ENCODE measurements around the gene SH3BP4. TPM values are rescaled to one million over a fixed set of nuclear protein-coding genes. Genes with fewer than 3 reads are reported as not detected.

SH3BP4 gene
- total RNA-seq, 2 donors from 2014 or later: not detected

- Mint-ChIP-seq H3K4me3 (peak overlapping the region; percentile 34), H3K9me3 (no peaks in the 10 kb centered on the region), H3K4me1 (peaks cover 5% of the 10 kb centered on the region), H3K27ac (no peak overlapping the region), H3K27me3 (peaks cover 9% of the 10 kb centered on the region), H3K36me3 (ENCODE audit: low read depth) (no peaks in the 10 kb centered on the region)
- no peak for ATAC-seq (replicated peaks)
Observed at GRCh38 chr2:235045973-235046343, 94.1 kb downstream of the SH3BP4 start.

GRCh38 chr2:235046589-235046988, 94.8 kb downstream of the SH3BP4 start:
- no peak for ATAC-seq (replicated peaks)
- Mint-ChIP-seq H3K4me1 (peaks cover 5% of the 10 kb centered on the region), H3K27ac (no peak overlapping the region), H3K4me3 (no peak overlapping the region), H3K36me3 (ENCODE audit: low read depth) (no peaks in the 10 kb centered on the region), H3K9me3 (no peaks in the 10 kb centered on the region), H3K27me3 (peaks cover 9% of the 10 kb centered on the region)

GRCh38 chr2:235047171-235048160, 95.6 kb downstream of the SH3BP4 start:
- H3K4me1 Mint-ChIP-seq: peaks cover 5% of the 10 kb centered on the region
- no peak overlapping the region for H3K4me3 Mint-ChIP-seq
- ATAC-seq (replicated peaks): no peak
- no peak overlapping the region for H3K27ac Mint-ChIP-seq
- no peaks in the 10 kb centered on the region for H3K9me3 Mint-ChIP-seq
- H3K27me3 Mint-ChIP-seq: peaks cover 9% of the 10 kb centered on the region
- H3K36me3 Mint-ChIP-seq (ENCODE audit: low read depth): no peaks in the 10 kb centered on the region

GRCh38 chr2:235048549-235048948, 96.7 kb downstream of the SH3BP4 start:
- Mint-ChIP-seq H3K27ac (no peak overlapping the region), H3K27me3 (peaks cover 9% of the 10 kb centered on the region), H3K9me3 (no peaks in the 10 kb centered on the region), H3K4me3 (no peak overlapping the region), H3K4me1 (peaks cover 5% of the 10 kb centered on the region), H3K36me3 (ENCODE audit: low read depth) (no peaks in the 10 kb centered on the region)
- ATAC-seq (replicated peaks): no peak

GRCh38 chr2:235049069-235049468, 97.3 kb downstream of the SH3BP4 start:
- no peak for ATAC-seq (replicated peaks)
- no peak overlapping the region for H3K4me3 Mint-ChIP-seq
- H3K4me1 Mint-ChIP-seq: peaks cover 5% of the 10 kb centered on the region
- peaks cover 9% of the 10 kb centered on the region for H3K27me3 Mint-ChIP-seq
- no peak overlapping the region for H3K27ac Mint-ChIP-seq
- H3K36me3 Mint-ChIP-seq (ENCODE audit: low read depth): no peaks in the 10 kb centered on the region
- no peaks in the 10 kb centered on the region for H3K9me3 Mint-ChIP-seq

- H3K4me3 Mint-ChIP-seq: no peak overlapping the region
Observed at GRCh38 chr2:235049719-235050118, 97.9 kb downstream of the SH3BP4 start.

GRCh38 chr2:235050980-235051351, 99.1 kb downstream of the SH3BP4 start:
- ATAC-seq (replicated peaks): no peak
- no peaks in the 10 kb centered on the region for H3K36me3 Mint-ChIP-seq (ENCODE audit: low read depth)
- no peaks in the 10 kb centered on the region for H3K9me3 Mint-ChIP-seq

More at GRCh38 chr2:235049719-235050118, 97.9 kb downstream of the SH3BP4 start:
- Mint-ChIP-seq H3K36me3 (ENCODE audit: low read depth) (no peaks in the 10 kb centered on the region), H3K27me3 (peaks cover 12% of the 10 kb centered on the region), H3K9me3 (no peaks in the 10 kb centered on the region), H3K27ac (no peak overlapping the region), H3K4me1 (peaks cover 5% of the 10 kb centered on the region)
- no peak for ATAC-seq (replicated peaks)

GRCh38 chr2:235051436-235052260, 99.8 kb downstream of the SH3BP4 start:
- Mint-ChIP-seq H3K4me3 (no peak overlapping the region), H3K27ac (no peak overlapping the region), H3K36me3 (ENCODE audit: low read depth) (no peaks in the 10 kb centered on the region), H3K9me3 (no peaks in the 10 kb centered on the region), H3K4me1 (no peaks in the 10 kb centered on the region), H3K27me3 (peaks cover 12% of the 10 kb centered on the region)
- no peak for ATAC-seq (replicated peaks)

More at GRCh38 chr2:235050980-235051351, 99.1 kb downstream of the SH3BP4 start:
- Mint-ChIP-seq H3K27me3 (peaks cover 12% of the 10 kb centered on the region), H3K4me3 (no peak overlapping the region), H3K27ac (no peak overlapping the region), H3K4me1 (no peaks in the 10 kb centered on the region)

GRCh38 chr2:235052514-235053354, 100.9 kb downstream of the SH3BP4 start:
- ATAC-seq (replicated peaks): no peak
- Mint-ChIP-seq H3K27ac (no peak overlapping the region), H3K27me3 (peaks cover 8% of the 10 kb centered on the region), H3K9me3 (no peaks in the 10 kb centered on the region), H3K36me3 (ENCODE audit: low read depth) (no peaks in the 10 kb centered on the region), H3K4me1 (no peaks in the 10 kb centered on the region), H3K4me3 (no peak overlapping the region)

GRCh38 chr2:235053651-235054050, 101.8 kb downstream of the SH3BP4 start:
- peaks cover 12% of the 10 kb centered on the region for H3K27me3 Mint-ChIP-seq
- no peak overlapping the region for H3K27ac Mint-ChIP-seq

GRCh38 chr2:235054475-235054874, 102.7 kb downstream of the SH3BP4 start:
- H3K36me3 Mint-ChIP-seq (ENCODE audit: low read depth): no peaks in the 10 kb centered on the region
- no peak overlapping the region for H3K4me3 Mint-ChIP-seq
- no peak overlapping the region for H3K27ac Mint-ChIP-seq
- no peaks in the 10 kb centered on the region for H3K9me3 Mint-ChIP-seq
- no peak for ATAC-seq (replicated peaks)
- H3K4me1 Mint-ChIP-seq: no peaks in the 10 kb centered on the region
- peaks cover 14% of the 10 kb centered on the region for H3K27me3 Mint-ChIP-seq

More at GRCh38 chr2:235053651-235054050, 101.8 kb downstream of the SH3BP4 start:
- Mint-ChIP-seq H3K4me3 (no peak overlapping the region), H3K36me3 (ENCODE audit: low read depth) (no peaks in the 10 kb centered on the region), H3K4me1 (no peaks in the 10 kb centered on the region), H3K9me3 (no peaks in the 10 kb centered on the region)
- ATAC-seq (replicated peaks): no peak

- H3K27ac Mint-ChIP-seq: no peak overlapping the region
- H3K9me3 Mint-ChIP-seq: no peaks in the 10 kb centered on the region
- H3K4me1 Mint-ChIP-seq: no peaks in the 10 kb centered on the region
- H3K4me3 Mint-ChIP-seq: no peak overlapping the region
- H3K27me3 Mint-ChIP-seq: peaks cover 14% of the 10 kb centered on the region
- H3K36me3 Mint-ChIP-seq (ENCODE audit: low read depth): no peaks in the 10 kb centered on the region
- ATAC-seq (replicated peaks): no peak
Observed at GRCh38 chr2:235054919-235055318, 103.1 kb downstream of the SH3BP4 start.

GRCh38 chr2:235055891-235056516, 104.2 kb downstream of the SH3BP4 start:
- H3K27ac Mint-ChIP-seq: no peak overlapping the region
- no peak for ATAC-seq (replicated peaks)
- H3K36me3 Mint-ChIP-seq (ENCODE audit: low read depth): no peaks in the 10 kb centered on the region
- H3K4me1 Mint-ChIP-seq: no peaks in the 10 kb centered on the region
- no peaks in the 10 kb centered on the region for H3K9me3 Mint-ChIP-seq
- peaks cover 22% of the 10 kb centered on the region for H3K27me3 Mint-ChIP-seq
- H3K4me3 Mint-ChIP-seq: no peak overlapping the region

Measured in activated T-helper 17 cell treated with anti-CD3 and anti-CD28 coated beads, Interleukin-2, amount 50 U/mL, for 72 hours (primary cell).